HCT116 (cell line): ENCODE measurements around the gene RNF112. TPM values are rescaled to one million over a fixed set of nuclear protein-coding genes. Genes with fewer than 3 reads are reported as not detected.

Source experiments
- ATAC-seq: fragments of 200-7000 bp; cut with Tn5 transposase; 2 replicates; pipeline ENCODE4 v1.9.1; 2020; ENCODE audit warnings: mild to moderate bottlenecking, moderate library complexity
- BruUV-seq: library from RNA; stranded (reverse); fragments of 400-500 nt; replicated peaks from 2 replicates; lab custom pipeline; 2021; lab: Mats Ljungman, UMichigan
- CTCF ChIA-PET: fragments of 300-600 bp; sonication (Branson Sonifier 250); formaldehyde crosslinking; loops from one replicate; lab custom pipeline; 2021; ENCODE audit warnings: antibody characterized with exemption; lab: Charles Lee
- POLR2A ChIA-PET: fragments of 300-600, 350-600 bp; sonication (Branson Sonifier 250); formaldehyde crosslinking; loops from one replicate; lab custom pipeline; 2021; ENCODE audit warnings: antibody characterized with exemption; lab: Charles Lee
- RAD21 ChIA-PET, 2 experiments: fragments of 300-600 bp; sonication (Branson Sonifier 250); formaldehyde crosslinking; loops; one replicate each; lab custom pipeline; 2023; ENCODE audit warnings: low total read pairs in 2 of 2; ENCODE audit not compliant: uncharacterized antibody in 2 of 2, unreplicated experiment in 2 of 2, low non-redundant PET in 1 of 2; lab: Charles Lee
- DNase-seq: peaks from one replicate; pipeline ENCODE4 v3.0.0-alpha.2; 2010; ENCODE audit warnings: low read depth, low spot score
- H2AFZ ChIP-seq: fragments of 200-600 bp; shearing (Covaris generic), sonication (generic); 2 replicates; pipeline ENCODE4 v1.6.1; 2017; ENCODE audit warnings: low read depth, mixed run types, mixed read lengths, antibody characterized with exemption, low read length; ENCODE audit not compliant: poor library complexity, severe bottlenecking
- H3K27ac ChIP-seq: 2 replicates; pipeline ENCODE4 v1.5.1; 2012; ENCODE audit warnings: low read depth, low read length
- H3K27me3 ChIP-seq: fragments of 200-600 bp; sonication (generic); 2 replicates; pipeline ENCODE4 v1.6.1; 2016; ENCODE audit warnings: mixed run types, low read length, mixed read lengths; ENCODE audit not compliant: insufficient read depth
- H3K36me3 ChIP-seq, 2 experiments: fragments of 200-500 bp in 1 of 2; fragments of 200-600 bp in 1 of 2; sonication (Bioruptor generic) in 1 of 2; sonication (generic) in 1 of 2; 2 replicates each; pipeline versions ENCODE4 v1.5.1 to v1.6.1; 2014 to 2016; ENCODE audit warnings: low read length in 2 of 2, inconsistent platforms in 1 of 2, mixed read lengths in 1 of 2, mixed run types in 1 of 2; ENCODE audit not compliant: insufficient read depth in 2 of 2, control insufficient read depth in 1 of 2
- H3K4me1 ChIP-seq, 2 experiments: fragments of 200-600 bp in 1 of 2; sonication (generic) in 1 of 2; 2 replicates each; pipeline versions ENCODE4 v1.5.1 to v1.6.1; 2012 to 2017; ENCODE audit warnings: low read length in 2 of 2, inconsistent platforms in 1 of 2, mild to moderate bottlenecking in 1 of 2, mixed read lengths in 1 of 2, mixed run types in 1 of 2, moderate library complexity in 1 of 2; ENCODE audit not compliant: insufficient read depth in 2 of 2, control insufficient read depth in 1 of 2
- H3K4me2 ChIP-seq: fragments of 200-600 bp; sonication (generic); 2 replicates; pipeline ENCODE4 v1.6.1; 2017; ENCODE audit warnings: mixed run types, low read length, mixed read lengths
- H3K4me3 ChIP-seq, 2 experiments: fragments of 200-600 bp in 1 of 2; sonication (generic) in 1 of 2; replicated peaks in 1 of 2; 2 replicates each; pipeline ENCODE4 v1.5.1; 2011 to 2016; ENCODE audit warnings: low read length in 2 of 2, control low read depth in 1 of 2, low read depth in 1 of 2, mild to moderate bottlenecking in 1 of 2, mixed read lengths in 1 of 2, mixed run types in 1 of 2
- H3K79me2 ChIP-seq: fragments of 200-600 bp; sonication (generic); 2 replicates; pipeline ENCODE4 v1.6.1; 2017; ENCODE audit warnings: mild to moderate bottlenecking, mixed run types, low read length, moderate library complexity, mixed read lengths; ENCODE audit not compliant: insufficient read depth
- H3K9ac ChIP-seq: fragments of 200-600 bp; sonication (generic); 2 replicates; pipeline ENCODE4 v1.6.1; 2016; ENCODE audit warnings: low read length, mixed read lengths
- H3K9me2 ChIP-seq: fragments of 200-600 bp; sonication (generic), shearing (Covaris generic); 2 replicates; pipeline ENCODE4 v1.6.1; 2017; ENCODE audit warnings: mixed run types, mild to moderate bottlenecking, moderate library complexity; ENCODE audit not compliant: insufficient read depth
- H3K9me3 ChIP-seq, 2 experiments: fragments of 200-500 bp in 1 of 2; fragments of 200-600 bp in 1 of 2; sonication (Bioruptor generic) in 1 of 2; sonication (generic) in 1 of 2; 2 replicates each; pipeline ENCODE4 v1.6.1; 2014 to 2017; ENCODE audit warnings: low read length in 2 of 2, mixed read lengths in 2 of 2, inconsistent platforms in 1 of 2, low read depth in 1 of 2, mild to moderate bottlenecking in 1 of 2, mixed run types in 1 of 2, moderate library complexity in 1 of 2; ENCODE audit not compliant: control insufficient read depth in 1 of 2, insufficient read depth in 1 of 2
- H4K20me1 ChIP-seq: fragments of 200-600 bp; sonication (generic), shearing (Covaris generic); 2 replicates; pipeline ENCODE4 v1.6.1; 2017; ENCODE audit warnings: mixed run types, mild to moderate bottlenecking, moderate library complexity; ENCODE audit not compliant: insufficient read depth
- CBX3 ChIP-seq: IDR thresholded peaks from 2 replicates; pipeline ENCODE4 v1.6.1; 2012; ENCODE audit warnings: low read depth
- EGR1 ChIP-seq: IDR thresholded peaks from 2 replicates; pipeline ENCODE4 v1.6.1; 2012; ENCODE audit warnings: low read depth
- ELF1 ChIP-seq: IDR thresholded peaks from 2 replicates; pipeline ENCODE4 v1.6.1; 2012; ENCODE audit warnings: low read depth, borderline replicate concordance
- EZH2phosphoT487 ChIP-seq: fragments of 200-600 bp; IDR thresholded peaks from 2 replicates; pipeline ENCODE4 v1.6.1; 2018; ENCODE audit warnings: antibody characterized with exemption, borderline replicate concordance
- FOSL1 ChIP-seq: IDR thresholded peaks from 2 replicates; pipeline ENCODE4 v1.6.1; 2012; ENCODE audit warnings: low read depth
- POLR2AphosphoS5 ChIP-seq: IDR thresholded peaks from 2 replicates; pipeline ENCODE4 v1.6.1; 2011; ENCODE audit warnings: mild to moderate bottlenecking, low read depth, low read length, moderate library complexity
- RAD21 ChIP-seq: IDR thresholded peaks from 2 replicates; pipeline ENCODE4 v1.6.1; 2012; ENCODE audit warnings: low read depth, mild to moderate bottlenecking
- SIN3A ChIP-seq: IDR thresholded peaks from 2 replicates; pipeline ENCODE4 v1.6.1; 2012; ENCODE audit warnings: low read depth
- SRF ChIP-seq: IDR thresholded peaks from 2 replicates; pipeline ENCODE4 v1.6.1; 2012; ENCODE audit warnings: low read depth
- TCF7L2 ChIP-seq: IDR thresholded peaks from 2 replicates; pipeline ENCODE4 v1.7.0; 2011; ENCODE audit warnings: borderline replicate concordance, inconsistent platforms; ENCODE audit not compliant: insufficient read depth, insufficient read length; ENCODE audit errors: extremely low read depth
- ZNF274 ChIP-seq: fragments of 200-500 bp; sonication (Bioruptor generic); IDR thresholded peaks from 2 replicates; pipeline ENCODE4 v1.6.1; 2014; ENCODE audit warnings: mild to moderate bottlenecking, low read depth, low read length, inconsistent platforms
- intact Hi-C: fragments of 100-400 bp; cut with micrococcal nuclease; formaldehyde crosslinking; loops from 2 replicates; pipeline ENCODE4 v1.10.0; 2022
- total RNA-seq: library from RNA; stranded (reverse); gene quantifications from one replicate; pipeline ENCODE4 v1.2.1, GENCODE V29; 2021; ENCODE audit not compliant: unreplicated experiment
- TF ChIP-seq, protein P1 (sequence below): IDR thresholded peaks from 2 replicates; pipeline ENCODE4 v1.6.1; 2012; ENCODE audit warnings: low read depth
- TF ChIP-seq, protein P2 (sequence below): IDR thresholded peaks from 2 replicates; pipeline ENCODE4 v1.6.1; 2012
- TF ChIP-seq, protein P3 (sequence below), 3 experiments: fragments of 200-600 bp in 1 of 3; sonication (generic) in 1 of 3; IDR thresholded peaks in 2 of 3; conservative IDR thresholded peaks in 1 of 3; 2 replicates each; pipeline ENCODE4 v1.5.1; 2012 to 2017; ENCODE audit warnings: low read depth in 2 of 3, low read length in 2 of 3, antibody characterized with exemption in 1 of 3, borderline replicate concordance in 1 of 3, control low read depth in 1 of 3, mild to moderate bottlenecking in 1 of 3, mixed read lengths in 1 of 3, mixed run types in 1 of 3, moderate library complexity in 1 of 3; ENCODE audit not compliant: insufficient read depth in 1 of 3

Gene RNF112
- total RNA-seq, 1 experiment from 2014 or later, result 0.98 TPM

DNA sequence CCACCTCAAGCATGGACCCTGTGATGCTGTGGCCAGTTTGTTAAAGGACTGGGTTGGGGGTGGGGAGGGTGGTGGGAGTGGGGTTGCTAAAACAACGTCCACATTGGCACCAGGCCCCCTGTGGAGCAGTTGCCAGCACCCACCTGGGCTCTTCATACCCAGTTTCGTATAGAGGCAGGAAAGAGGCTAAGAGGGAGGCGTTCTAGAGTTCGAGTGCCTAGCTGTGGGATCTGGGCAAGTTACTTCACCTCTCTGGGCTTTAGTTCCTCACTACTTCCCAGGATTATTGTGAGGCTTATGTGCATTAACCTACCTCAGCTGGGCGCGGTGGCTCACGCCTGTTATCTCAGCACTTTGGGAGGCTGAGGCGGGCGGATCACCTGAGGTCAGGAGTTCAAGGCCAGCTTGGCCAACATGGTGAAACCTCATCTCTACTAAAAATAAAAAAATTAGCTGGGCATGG is 25.5 kb upstream of the RNF112 start:
- Histone ChIP-seq H3K9me3 (no peaks in the 10 kb centered on the region), H2AFZ (no peak overlapping the region), H3K4me1 (peaks cover 0 to 20% of the 10 kb centered on the region in 2 experiments; a peak in 2 of 4 replicates), H4K20me1 (no peaks in the 10 kb centered on the region), H3K9ac (no peak overlapping the region), H3K9me2 (no peaks in the 10 kb centered on the region), H3K4me3 (no peak overlapping the region), H3K27ac (no peak overlapping the region), H3K79me2 (no peaks in the 10 kb centered on the region), H3K36me3 (peaks cover 10 to 16% of the 10 kb centered on the region in 2 experiments; a peak in 2 of 4 replicates), H3K27me3 (no peaks in the 10 kb centered on the region), H3K4me2 (no peak overlapping the region)
- intact Hi-C loops, result no loop called here
- no peak for ATAC-seq
- ChIA-PET POLR2A (no interaction called here), CTCF (no interaction called here), RAD21 (no interaction called here)
- BruUV-seq, result no TSS peak
- TF ChIP-seq RAD21, result no peak
- TF ChIP-seq TCF7L2, result no peak
- no peak for TF ChIP-seq POLR2AphosphoS5
- TF ChIP-seq, protein P1, sequence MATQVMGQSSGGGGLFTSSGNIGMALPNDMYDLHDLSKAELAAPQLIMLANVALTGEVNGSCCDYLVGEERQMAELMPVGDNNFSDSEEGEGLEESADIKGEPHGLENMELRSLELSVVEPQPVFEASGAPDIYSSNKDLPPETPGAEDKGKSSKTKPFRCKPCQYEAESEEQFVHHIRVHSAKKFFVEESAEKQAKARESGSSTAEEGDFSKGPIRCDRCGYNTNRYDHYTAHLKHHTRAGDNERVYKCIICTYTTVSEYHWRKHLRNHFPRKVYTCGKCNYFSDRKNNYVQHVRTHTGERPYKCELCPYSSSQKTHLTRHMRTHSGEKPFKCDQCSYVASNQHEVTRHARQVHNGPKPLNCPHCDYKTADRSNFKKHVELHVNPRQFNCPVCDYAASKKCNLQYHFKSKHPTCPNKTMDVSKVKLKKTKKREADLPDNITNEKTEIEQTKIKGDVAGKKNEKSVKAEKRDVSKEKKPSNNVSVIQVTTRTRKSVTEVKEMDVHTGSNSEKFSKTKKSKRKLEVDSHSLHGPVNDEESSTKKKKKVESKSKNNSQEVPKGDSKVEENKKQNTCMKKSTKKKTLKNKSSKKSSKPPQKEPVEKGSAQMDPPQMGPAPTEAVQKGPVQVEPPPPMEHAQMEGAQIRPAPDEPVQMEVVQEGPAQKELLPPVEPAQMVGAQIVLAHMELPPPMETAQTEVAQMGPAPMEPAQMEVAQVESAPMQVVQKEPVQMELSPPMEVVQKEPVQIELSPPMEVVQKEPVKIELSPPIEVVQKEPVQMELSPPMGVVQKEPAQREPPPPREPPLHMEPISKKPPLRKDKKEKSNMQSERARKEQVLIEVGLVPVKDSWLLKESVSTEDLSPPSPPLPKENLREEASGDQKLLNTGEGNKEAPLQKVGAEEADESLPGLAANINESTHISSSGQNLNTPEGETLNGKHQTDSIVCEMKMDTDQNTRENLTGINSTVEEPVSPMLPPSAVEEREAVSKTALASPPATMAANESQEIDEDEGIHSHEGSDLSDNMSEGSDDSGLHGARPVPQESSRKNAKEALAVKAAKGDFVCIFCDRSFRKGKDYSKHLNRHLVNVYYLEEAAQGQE, result no peak
- TF ChIP-seq CBX3, result no peak
- no peak for TF ChIP-seq ZNF274
- no peak for TF ChIP-seq FOSL1
- TF ChIP-seq, protein P2, sequence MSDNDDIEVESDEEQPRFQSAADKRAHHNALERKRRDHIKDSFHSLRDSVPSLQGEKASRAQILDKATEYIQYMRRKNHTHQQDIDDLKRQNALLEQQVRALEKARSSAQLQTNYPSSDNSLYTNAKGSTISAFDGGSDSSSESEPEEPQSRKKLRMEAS, result no peak
- no peak for TF ChIP-seq SRF
- no peak for TF ChIP-seq EGR1
- no peak for TF ChIP-seq SIN3A
- no peak for TF ChIP-seq EZH2phosphoT487
- TF ChIP-seq, protein P3, sequence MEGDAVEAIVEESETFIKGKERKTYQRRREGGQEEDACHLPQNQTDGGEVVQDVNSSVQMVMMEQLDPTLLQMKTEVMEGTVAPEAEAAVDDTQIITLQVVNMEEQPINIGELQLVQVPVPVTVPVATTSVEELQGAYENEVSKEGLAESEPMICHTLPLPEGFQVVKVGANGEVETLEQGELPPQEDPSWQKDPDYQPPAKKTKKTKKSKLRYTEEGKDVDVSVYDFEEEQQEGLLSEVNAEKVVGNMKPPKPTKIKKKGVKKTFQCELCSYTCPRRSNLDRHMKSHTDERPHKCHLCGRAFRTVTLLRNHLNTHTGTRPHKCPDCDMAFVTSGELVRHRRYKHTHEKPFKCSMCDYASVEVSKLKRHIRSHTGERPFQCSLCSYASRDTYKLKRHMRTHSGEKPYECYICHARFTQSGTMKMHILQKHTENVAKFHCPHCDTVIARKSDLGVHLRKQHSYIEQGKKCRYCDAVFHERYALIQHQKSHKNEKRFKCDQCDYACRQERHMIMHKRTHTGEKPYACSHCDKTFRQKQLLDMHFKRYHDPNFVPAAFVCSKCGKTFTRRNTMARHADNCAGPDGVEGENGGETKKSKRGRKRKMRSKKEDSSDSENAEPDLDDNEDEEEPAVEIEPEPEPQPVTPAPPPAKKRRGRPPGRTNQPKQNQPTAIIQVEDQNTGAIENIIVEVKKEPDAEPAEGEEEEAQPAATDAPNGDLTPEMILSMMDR (IDR thresholded peaks at IDR 0.05 in 2 of 3, conservative IDR thresholded peaks at IDR 0.05 in 1 of 3; ENCODE audit: borderline replicate concordance in 1 of 3, insufficient read depth in 1 of 3, low read depth in 2 of 3, low read length in 2 of 3), result no peak
- TF ChIP-seq ELF1, result no peak
- no peak for DNase-seq
